IMR-90 (cell line): ENCODE measurements around the gene SIAH3. TPM values are rescaled to one million over a fixed set of nuclear protein-coding genes. Genes with fewer than 3 reads are reported as not detected.

Source experiments
- ATAC-seq: fragments of 200-7000 bp; cut with Tn5 transposase; 2 replicates; pipeline ENCODE4 v1.9.1; 2020; ENCODE audit warnings: low read depth, mild to moderate bottlenecking, moderate library complexity
- BruUV-seq: library from RNA; stranded (reverse); fragments of 400-500 nt; replicated peaks from 2 replicates; lab custom pipeline; 2021; lab: Mats Ljungman, UMichigan
- CTCF ChIA-PET: fragments of 300-600 bp; formaldehyde crosslinking; extraction: SDS; loops from one replicate; lab custom pipeline; 2021; ENCODE audit warnings: antibody characterized with exemption; lab: Yijun Ruan, JAX
- POLR2A ChIA-PET: fragments of 300-600 bp; sonication (Branson Sonifier 250); formaldehyde crosslinking; loops from one replicate; lab custom pipeline; 2022; ENCODE audit warnings: antibody characterized with exemption; ENCODE audit not compliant: unreplicated experiment; lab: Charles Lee
- DNase-seq: peaks from one replicate; pipeline ENCODE4 v3.0.0; 2013
- H2AFZ ChIP-seq: replicated peaks from 2 replicates; pipeline ENCODE3; 2013; ENCODE audit warnings: low read length, mild to moderate bottlenecking; ENCODE audit not compliant: poor library complexity
- H2AK5ac ChIP-seq: 2 replicates; pipeline ENCODE4 v1.6.1; 2013; ENCODE audit warnings: low read depth, low read length, inconsistent platforms
- H2AK9ac ChIP-seq: replicated peaks from 2 replicates; pipeline ENCODE3; 2013; ENCODE audit warnings: mild to moderate bottlenecking, low read depth, low read length, moderate library complexity; ENCODE audit not compliant: poor library complexity
- H2BK120ac ChIP-seq: 2 replicates; pipeline ENCODE4 v1.6.1; 2013; ENCODE audit warnings: low read depth, low read length, inconsistent platforms
- H2BK15ac ChIP-seq: 3 replicates; pipeline ENCODE4 v1.6.1; 2013; ENCODE audit warnings: low read depth, low read length, inconsistent platforms
- H2BK20ac ChIP-seq: 2 replicates; pipeline ENCODE4 v1.6.1; 2013; ENCODE audit warnings: low read depth, mild to moderate bottlenecking, inconsistent platforms, low read length, moderate library complexity
- H2BK5ac ChIP-seq: 2 replicates; pipeline ENCODE4 v1.6.1; 2013; ENCODE audit warnings: mild to moderate bottlenecking, low read depth, low read length, inconsistent platforms; ENCODE audit not compliant: poor library complexity, severe bottlenecking
- H3K14ac ChIP-seq: replicated peaks from 2 replicates; pipeline ENCODE4 v1.6.1; 2013; ENCODE audit warnings: low read depth, low read length, inconsistent platforms
- H3K18ac ChIP-seq: 2 replicates; pipeline ENCODE4 v1.6.1; 2013; ENCODE audit warnings: low read depth, low read length, control low read depth
- H3K23ac ChIP-seq: 2 replicates; pipeline ENCODE4 v1.6.1; 2013; ENCODE audit warnings: low read depth, low read length, inconsistent platforms
- H3K27ac ChIP-seq: 2 replicates; pipeline ENCODE4 v1.5.1; 2013; ENCODE audit warnings: mild to moderate bottlenecking, control low read depth, low read length; ENCODE audit not compliant: insufficient read depth
- H3K27me3 ChIP-seq: 2 replicates; pipeline ENCODE4 v1.6.1; 2013; ENCODE audit warnings: low read length; ENCODE audit not compliant: control insufficient read depth, insufficient read depth
- H3K36me3 ChIP-seq: 2 replicates; pipeline ENCODE4 v1.6.1; 2013; ENCODE audit warnings: low read length, mixed read lengths; ENCODE audit not compliant: control insufficient read depth, insufficient read depth
- H3K4ac ChIP-seq: 2 replicates; pipeline ENCODE4 v1.6.1; 2013; ENCODE audit warnings: low read depth, low read length, inconsistent platforms
- H3K4me1 ChIP-seq: 2 replicates; pipeline ENCODE4 v1.6.1; 2013; ENCODE audit warnings: low read length, mixed read lengths; ENCODE audit not compliant: control insufficient read depth, insufficient read depth
- H3K4me2 ChIP-seq: 2 replicates; pipeline ENCODE4 v1.6.1; 2013; ENCODE audit warnings: low read depth, mild to moderate bottlenecking, control low read depth, low read length, moderate library complexity
- H3K4me3 ChIP-seq: 2 replicates; pipeline ENCODE4 v1.5.1; 2013; ENCODE audit warnings: low read depth, mild to moderate bottlenecking, control low read depth, low read length, moderate library complexity; ENCODE audit not compliant: insufficient read depth
- H3K56ac ChIP-seq: 2 replicates; pipeline ENCODE4 v1.6.1; 2013; ENCODE audit warnings: low read length, inconsistent platforms; ENCODE audit not compliant: insufficient read depth; ENCODE audit errors: extremely low read depth
- H3K79me1 ChIP-seq, 2 experiments: 2 replicates each; pipeline ENCODE4 v1.6.1; 2013; ENCODE audit warnings: low read length in 2 of 2, inconsistent platforms in 1 of 2, low read depth in 1 of 2
- H3K9ac ChIP-seq: 2 replicates; pipeline ENCODE4 v1.6.1; 2013; ENCODE audit warnings: low read depth, low read length, control low read depth
- H3K9me1 ChIP-seq: 2 replicates; pipeline ENCODE4 v1.6.1; 2013; ENCODE audit warnings: low read length, inconsistent platforms; ENCODE audit not compliant: insufficient read depth
- H3K9me3 ChIP-seq: 2 replicates; pipeline ENCODE4 v1.6.1; 2013; ENCODE audit warnings: low read length; ENCODE audit not compliant: control insufficient read depth, insufficient read depth
- H4K20me1 ChIP-seq: 2 replicates; pipeline ENCODE4 v1.6.1; 2013; ENCODE audit warnings: low read length, inconsistent platforms; ENCODE audit not compliant: insufficient read depth
- H4K5ac ChIP-seq: 2 replicates; pipeline ENCODE4 v1.6.1; 2013; ENCODE audit warnings: mild to moderate bottlenecking, low read depth, low read length, control low read depth
- H4K8ac ChIP-seq, 2 experiments: 2 replicates each; pipeline ENCODE4 v1.6.1; 2013; ENCODE audit warnings: low read depth in 2 of 2, low read length in 2 of 2, control low read depth in 1 of 2, inconsistent platforms in 1 of 2
- H4K91ac ChIP-seq: 2 replicates; pipeline ENCODE4 v1.6.1; 2013; ENCODE audit warnings: low read depth, low read length, inconsistent platforms; ENCODE audit not compliant: insufficient read depth
- CHD1 ChIP-seq: IDR thresholded peaks from 2 replicates; pipeline ENCODE4 v1.6.1; 2012; ENCODE audit warnings: low read depth, low read length, improper control_type of control experiment
- MAFK ChIP-seq: IDR thresholded peaks from 2 replicates; pipeline ENCODE4 v1.6.1; 2012; ENCODE audit warnings: low read depth, low read length, improper control_type of control experiment
- MAZ ChIP-seq: IDR thresholded peaks from 2 replicates; pipeline ENCODE4 v1.6.1; 2012; ENCODE audit warnings: low read depth, mild to moderate bottlenecking, low read length, improper control_type of control experiment, moderate library complexity, borderline replicate concordance
- NFE2L2 ChIP-seq: fragments of 150-350 bp; IDR thresholded peaks from 2 replicates; pipeline ENCODE4 v1.6.1; 2016; ENCODE audit warnings: low read depth, mild to moderate bottlenecking, low read length
- RAD21 ChIP-seq: IDR thresholded peaks from 2 replicates; pipeline ENCODE4 v1.6.1; 2012; ENCODE audit warnings: low read length, improper control_type of control experiment
- RCOR1 ChIP-seq: IDR thresholded peaks from 2 replicates; pipeline ENCODE4 v1.6.1; 2012; ENCODE audit warnings: mild to moderate bottlenecking, low read length, improper control_type of control experiment; ENCODE audit not compliant: insufficient replicate concordance
- WGBS, 2 experiments: methylation state at CpG; one replicate each; pipeline versions ENCODE4 v1.1.5 to v1.1.7; 2013; ENCODE audit warnings: missing lambda C conversion rate in 2 of 2; ENCODE audit not compliant: insufficient read length in 1 of 2; ENCODE audit errors: extremely low coverage in 2 of 2; 5-methylcytosine and 5-hydroxymethylcytosine counted together
- dilution Hi-C: fragments of 300-500 bp; cut with HindIII; formaldehyde crosslinking; loops from one replicate; pipeline ENCODE4 v1.14.3; 2018; ENCODE audit warnings: low sequenced_read_pairs; ENCODE audit not compliant: unreplicated experiment
- in situ Hi-C: fragments of 300-500 bp; cut with MboI; formaldehyde crosslinking; loops from 3 replicates; pipeline ENCODE4 v1.14.3; 2019; ENCODE audit warnings: low sequenced_read_pairs, inconsistent platforms, mixed read lengths
- intact Hi-C: fragments of 100-400 bp; cut with micrococcal nuclease; formaldehyde crosslinking; loops from 2 replicates; pipeline ENCODE4 v1.10.0; 2022
- polyA plus RNA-seq, 3 experiments: library from polyadenylated mRNA; depleted of rRNA; stranded (reverse); fragments of >200 nt; gene quantifications; 2 replicates each; pipeline ENCODE4 v1.2.3, GENCODE V29; 2012; ENCODE audit warnings: low replicate concordance in 1 of 3
- total RNA-seq: library from RNA; depleted of rRNA; stranded (reverse); fragments of >200 nt; gene quantifications from 2 replicates; pipeline ENCODE4 v1.2.3, GENCODE V29; 2012

SIAH3 gene
- total and polyA plus RNA-seq, 2 of the 4 experiments (the other 2 are of a cell fraction), result under 0.01 TPM; not detected in 1

DNA sequence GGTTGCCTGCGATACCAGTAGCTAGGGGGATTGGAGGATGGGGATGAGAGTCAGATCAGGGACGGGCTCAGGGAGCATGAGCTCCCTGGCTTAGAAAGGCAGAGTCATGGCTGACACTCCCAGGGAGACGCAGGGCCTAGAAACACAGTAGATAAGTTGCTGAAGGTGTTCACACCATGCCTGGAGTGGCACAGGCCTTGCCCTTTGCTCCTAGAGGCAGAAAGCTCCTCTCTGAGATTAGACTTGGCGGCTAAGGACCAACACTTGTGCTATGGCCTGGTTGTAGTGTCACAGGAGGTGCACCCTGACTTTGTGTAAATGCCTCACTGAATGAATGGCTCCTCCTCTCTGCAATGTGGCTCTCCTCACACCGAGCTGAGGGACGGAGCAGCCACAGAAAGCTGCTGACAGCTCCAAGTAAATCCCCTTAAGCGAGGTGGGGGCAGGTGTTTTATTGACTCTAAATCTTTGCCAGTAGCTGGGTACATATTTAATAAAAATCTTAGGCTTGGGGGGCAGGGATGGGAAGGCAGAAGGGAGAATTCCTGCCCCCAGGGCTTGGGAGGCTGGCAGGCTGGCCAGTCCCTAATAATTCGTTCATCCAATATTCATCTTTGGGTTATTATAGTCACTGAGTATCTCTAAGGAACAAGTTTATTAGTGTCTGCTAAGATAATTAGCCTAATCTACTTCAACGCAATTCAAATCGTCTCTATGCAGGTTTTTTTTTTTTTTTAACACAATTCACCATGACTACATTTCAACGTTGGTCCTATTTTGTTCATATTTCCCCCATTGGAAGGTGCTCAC lies 54.9 kb downstream of the SIAH3 start:
- no peak overlapping the region for H3K18ac ChIP-seq
- no peak overlapping the region for H2BK5ac ChIP-seq
- no peak overlapping the region for H3K9ac ChIP-seq
- peak overlapping the region; percentile 29 for H2AFZ ChIP-seq
- no peak overlapping the region for H3K4me3 ChIP-seq
- no peak overlapping the region for H3K27ac ChIP-seq
- H4K5ac ChIP-seq, result no peak overlapping the region
- TF ChIP-seq NFE2L2 (no peak), CHD1 (no peak), RCOR1 (no peak), MAZ (no peak), MAFK (no peak), RAD21 (no peak)
- H3K14ac ChIP-seq, result no peak overlapping the region
- no peak overlapping the region for H4K91ac ChIP-seq
- no peak overlapping the region for H4K8ac ChIP-seq
- in situ Hi-C loops, result no loop called here
- 50% methylated on average over 5 of the region's 11 CpGs; no CpG with 5 or more reads in 1 of the 2 experiments for WGBS, 2 experiments
- H3K79me1 ChIP-seq, result no peaks in the 10 kb centered on the region
- H2AK9ac ChIP-seq, result no peak overlapping the region
- H3K9me3 ChIP-seq, result no peaks in the 10 kb centered on the region
- no peak overlapping the region for H3K56ac ChIP-seq
- ChIA-PET POLR2A (no interaction called here), CTCF (no interaction called here)
- H3K4ac ChIP-seq, result no peak overlapping the region
- no peak overlapping the region for H2BK15ac ChIP-seq
- intact Hi-C loops, result no loop called here
- DNase-seq (no peak), ATAC-seq (no peak)
- H3K4me2 ChIP-seq, result no peak overlapping the region
- no TSS peak for BruUV-seq
- H3K27me3 ChIP-seq, result peaks cover 7% of the 10 kb centered on the region
- dilution Hi-C loops, result no loop called here
- H3K9me1 ChIP-seq, result no peaks in the 10 kb centered on the region
- no peaks in the 10 kb centered on the region for H3K4me1 ChIP-seq
- H2AK5ac ChIP-seq, result no peak overlapping the region
- no peaks in the 10 kb centered on the region for H3K36me3 ChIP-seq
- no peak overlapping the region for H2BK20ac ChIP-seq
- no peaks in the 10 kb centered on the region for H4K20me1 ChIP-seq
- no peak overlapping the region for H3K23ac ChIP-seq
- H2BK120ac ChIP-seq, result no peak overlapping the region
